Measurements from ENCODE around the gene PCSK4.
"Not testable (repeated sequence)": the region's sequence is repeated elsewhere in the genome, so short reads cannot be mapped to it uniquely, and the experiment has no call there.

The PCSK4 gene

GRCh38 chr19:1520203-1520780 is 30.1 kb upstream of the PCSK4 start:
- H3K4me3 ChIP-seq (ENCODE audit: low read depth, low read length): no peak overlapping the region
- no peak for DNase-seq (ENCODE audit: low read depth)
- TF ChIP-seq CTCF (conservative IDR thresholded peaks at IDR 0.05; ENCODE audit: low read depth, low read length): no peak

DNA sequence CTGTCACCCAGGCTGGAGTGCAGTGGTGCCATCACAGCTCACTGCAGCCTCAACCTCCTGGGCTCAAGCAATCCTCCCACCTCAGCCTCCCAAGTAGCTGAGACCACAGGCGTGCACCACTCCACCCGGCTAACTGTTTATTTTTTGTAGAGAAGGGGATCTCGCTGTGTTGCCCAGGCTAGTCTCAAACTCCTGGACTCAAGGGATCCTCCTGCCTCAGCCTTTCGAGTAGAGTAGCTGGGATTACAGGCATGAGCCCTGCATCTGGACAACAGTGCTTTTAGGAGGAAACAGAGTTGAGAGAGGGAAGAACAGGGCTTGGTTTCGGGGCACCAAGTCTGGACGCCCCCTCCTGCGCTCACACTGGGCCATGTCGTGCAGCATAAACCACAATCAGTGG is 29.7 kb upstream of the PCSK4 start:
- not testable (repeated sequence) for H3K4me3 ChIP-seq (ENCODE audit: low read depth, low read length); DNase-seq (ENCODE audit: low read depth)

DNA sequence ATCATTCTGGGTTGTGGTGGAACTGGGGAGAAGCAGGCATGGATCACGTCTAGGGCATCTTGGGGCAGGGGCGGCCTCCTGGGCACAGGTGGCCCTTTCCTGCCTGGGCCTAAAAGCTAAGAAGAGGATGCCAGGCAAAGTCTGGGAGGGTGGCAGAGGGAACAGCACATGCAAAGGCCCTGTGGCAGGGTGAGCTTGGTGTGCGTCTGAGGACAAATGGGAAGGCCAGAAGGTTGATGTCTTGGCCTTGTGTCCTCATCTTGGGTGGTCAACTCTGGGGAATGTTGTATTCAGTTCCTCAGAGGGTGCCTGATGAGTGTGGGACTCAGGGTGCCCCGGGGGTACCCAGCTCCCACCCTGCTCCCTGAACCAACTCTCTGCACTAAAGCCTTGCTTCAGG is 28.3 kb upstream of the PCSK4 start:
- no peak overlapping the region for H3K4me3 ChIP-seq (ENCODE audit: low read depth, low read length)
- TF ChIP-seq CTCF (conservative IDR thresholded peaks at IDR 0.05; ENCODE audit: low read depth, low read length): no peak
- DNase-seq (ENCODE audit: low read depth): no peak

DNA sequence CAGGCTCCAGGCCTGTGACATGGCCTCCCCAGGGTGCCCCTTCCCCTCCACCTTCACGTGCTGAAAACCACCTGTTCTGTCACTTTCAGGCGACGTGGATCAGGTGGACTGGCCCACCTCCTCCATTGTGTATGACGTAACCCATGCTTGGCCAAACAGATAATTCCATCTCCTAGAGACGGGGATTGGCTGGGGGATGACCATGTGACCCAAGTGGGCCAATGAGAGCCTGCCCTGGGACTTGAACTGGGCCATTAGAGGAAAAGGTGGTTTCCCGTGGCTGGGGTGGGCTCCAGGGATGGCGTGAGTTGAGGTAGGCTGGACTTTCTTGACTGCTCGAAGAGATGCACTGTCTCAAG is 26.2 kb upstream of the PCSK4 start:
- H3K4me3 ChIP-seq (ENCODE audit: low read depth, low read length): no peak overlapping the region
- TF ChIP-seq CTCF (conservative IDR thresholded peaks at IDR 0.05; ENCODE audit: low read depth, low read length): no peak
- peak; percentile 12 for DNase-seq (ENCODE audit: low read depth)

GRCh38 chr19:1514986-1515721 is 25.0 kb upstream of the PCSK4 start:
- TF ChIP-seq CTCF (conservative IDR thresholded peaks at IDR 0.05; ENCODE audit: low read depth, low read length): no peak
- no peak overlapping the region for H3K4me3 ChIP-seq (ENCODE audit: low read depth, low read length)
- no peak for DNase-seq (ENCODE audit: low read depth)

DNA sequence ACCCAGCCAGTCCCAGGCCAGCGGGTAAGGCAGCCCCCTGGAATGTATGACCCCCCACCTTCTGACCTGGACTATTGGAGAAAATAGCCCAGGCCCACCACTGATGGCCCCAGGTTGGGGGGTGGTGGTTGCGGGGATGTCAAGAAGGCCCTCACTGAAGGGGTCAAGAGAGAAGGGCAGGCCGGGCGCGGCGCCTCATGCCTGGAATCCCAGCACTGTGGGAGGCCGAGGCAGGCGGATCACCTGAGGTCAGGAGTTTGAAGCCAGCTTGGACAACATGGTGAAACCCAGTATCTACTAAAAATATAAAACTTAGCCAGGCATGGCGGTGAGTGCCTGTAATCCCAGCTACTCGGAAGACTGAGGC is 24.1 kb upstream of the PCSK4 start:
- no peak for DNase-seq (ENCODE audit: low read depth)
- H3K4me3 ChIP-seq (ENCODE audit: low read depth, low read length): no peak overlapping the region
- TF ChIP-seq CTCF (conservative IDR thresholded peaks at IDR 0.05; ENCODE audit: low read depth, low read length): no peak

GRCh38 chr19:1513499-1514294 is 23.5 kb upstream of the PCSK4 start:
- TF ChIP-seq CTCF (conservative IDR thresholded peaks at IDR 0.05; ENCODE audit: low read depth, low read length): peak; percentile 67
- DNase-seq (ENCODE audit: low read depth): peak; percentile 47
- H3K4me3 ChIP-seq (ENCODE audit: low read depth, low read length): peak overlapping the region; percentile 43

Data from choroid plexus epithelial cell (primary cell).